ENCODE data around the gene NSUN2.

NSUN2 gene

GRCh38 chr5:6638236-6638635 lies 5.4 kb upstream of the NSUN2 start:
- no peaks in the 10 kb centered on the region for H3K4me1 ChIP-seq (ENCODE audit: control insufficient read depth, low read depth, low read length)
- H3K27ac ChIP-seq (ENCODE audit: low read length), result no peak overlapping the region
- H3K4me3 ChIP-seq (ENCODE audit: low read length), result no peak overlapping the region
- no peak overlapping the region for H3K9ac ChIP-seq (ENCODE audit: low read length)
- no peaks in the 10 kb centered on the region for H3K9me3 ChIP-seq (ENCODE audit: control insufficient read depth, low read depth, low read length)
- no peaks in the 10 kb centered on the region for H3K36me3 ChIP-seq (ENCODE audit: control insufficient read depth, low read depth, low read length)
- no peaks in the 10 kb centered on the region for H3K27me3 ChIP-seq (ENCODE audit: control insufficient read depth, insufficient read depth, low read length)

- Histone ChIP-seq H3K4me1 (ENCODE audit: control insufficient read depth, low read depth, low read length) (no peaks in the 10 kb centered on the region), H3K9me3 (ENCODE audit: control insufficient read depth, low read depth, low read length) (no peaks in the 10 kb centered on the region), H3K36me3 (ENCODE audit: control insufficient read depth, low read depth, low read length) (no peaks in the 10 kb centered on the region), H3K9ac (ENCODE audit: low read length) (no peak overlapping the region), H3K27me3 (ENCODE audit: control insufficient read depth, insufficient read depth, low read length) (no peaks in the 10 kb centered on the region), H3K4me3 (ENCODE audit: low read length) (no peak overlapping the region), H3K27ac (ENCODE audit: low read length) (no peak overlapping the region)
These were observed 4.7 kb upstream of the NSUN2 start for GRCh38 chr5:6637590-6637989.

GRCh38 chr5:6637022-6637421 lies 4.2 kb upstream of the NSUN2 start:
- no peaks in the 10 kb centered on the region for H3K36me3 ChIP-seq (ENCODE audit: control insufficient read depth, low read depth, low read length)
- no peaks in the 10 kb centered on the region for H3K27me3 ChIP-seq (ENCODE audit: control insufficient read depth, insufficient read depth, low read length)
- no peaks in the 10 kb centered on the region for H3K9me3 ChIP-seq (ENCODE audit: control insufficient read depth, low read depth, low read length)
- H3K4me1 ChIP-seq (ENCODE audit: control insufficient read depth, low read depth, low read length), result no peaks in the 10 kb centered on the region
- no peak overlapping the region for H3K9ac ChIP-seq (ENCODE audit: low read length)
- no peak overlapping the region for H3K4me3 ChIP-seq (ENCODE audit: low read length)
- no peak overlapping the region for H3K27ac ChIP-seq (ENCODE audit: low read length)

- Histone ChIP-seq H3K27me3 (ENCODE audit: control insufficient read depth, insufficient read depth, low read length) (no peaks in the 10 kb centered on the region), H3K4me1 (ENCODE audit: control insufficient read depth, low read depth, low read length) (no peaks in the 10 kb centered on the region), H3K4me3 (ENCODE audit: low read length) (no peak overlapping the region), H3K36me3 (ENCODE audit: control insufficient read depth, low read depth, low read length) (peaks cover 2% of the 10 kb centered on the region), H3K9ac (ENCODE audit: low read length) (no peak overlapping the region), H3K27ac (ENCODE audit: low read length) (no peak overlapping the region), H3K9me3 (ENCODE audit: control insufficient read depth, low read depth, low read length) (no peaks in the 10 kb centered on the region)
These were observed 3.4 kb upstream of the NSUN2 start for GRCh38 chr5:6636293-6636692.

- Histone ChIP-seq H3K4me3 (ENCODE audit: low read length) (peak overlapping the region; percentile 49), H3K36me3 (ENCODE audit: control insufficient read depth, low read depth, low read length) (peaks cover 14% of the 10 kb centered on the region), H3K27me3 (ENCODE audit: control insufficient read depth, insufficient read depth, low read length) (no peaks in the 10 kb centered on the region), H3K4me1 (ENCODE audit: control insufficient read depth, low read depth, low read length) (no peaks in the 10 kb centered on the region), H3K9me3 (ENCODE audit: control insufficient read depth, low read depth, low read length) (no peaks in the 10 kb centered on the region), H3K9ac (ENCODE audit: low read length) (no peak overlapping the region), H3K27ac (ENCODE audit: low read length) (no peak overlapping the region)
These were observed 2.1 kb upstream of the NSUN2 start for GRCh38 chr5:6634788-6635430.

- Histone ChIP-seq H3K9me3 (ENCODE audit: control insufficient read depth, low read depth, low read length) (no peaks in the 10 kb centered on the region), H3K9ac (ENCODE audit: low read length) (no peak overlapping the region), H3K27me3 (ENCODE audit: control insufficient read depth, insufficient read depth, low read length) (no peaks in the 10 kb centered on the region), H3K4me1 (ENCODE audit: control insufficient read depth, low read depth, low read length) (no peaks in the 10 kb centered on the region), H3K27ac (ENCODE audit: low read length) (no peak overlapping the region), H3K36me3 (ENCODE audit: control insufficient read depth, low read depth, low read length) (peaks cover 20% of the 10 kb centered on the region), H3K4me3 (ENCODE audit: low read length) (peak overlapping the region; percentile 87)
These were observed 1.5 kb upstream of the NSUN2 start for GRCh38 chr5:6634306-6634705.

GRCh38 chr5:6633469-6634245 lies 813 bp upstream of the NSUN2 start:
- Histone ChIP-seq H3K27me3 (ENCODE audit: control insufficient read depth, insufficient read depth, low read length) (no peaks in the 10 kb centered on the region), H3K9ac (ENCODE audit: low read length) (peak overlapping the region; percentile 88), H3K9me3 (ENCODE audit: control insufficient read depth, low read depth, low read length) (no peaks in the 10 kb centered on the region), H3K36me3 (ENCODE audit: control insufficient read depth, low read depth, low read length) (peaks cover 26% of the 10 kb centered on the region), H3K4me1 (ENCODE audit: control insufficient read depth, low read depth, low read length) (no peaks in the 10 kb centered on the region), H3K4me3 (ENCODE audit: low read length) (peak overlapping the region; percentile 87), H3K27ac (ENCODE audit: low read length) (no peak overlapping the region)

GRCh38 chr5:6632324-6632887 lies 438 bp downstream of the NSUN2 start:
- no peak overlapping the region for H3K27ac ChIP-seq (ENCODE audit: low read length)
- H3K36me3 ChIP-seq (ENCODE audit: control insufficient read depth, low read depth, low read length), result peaks cover 36% of the 10 kb centered on the region
- no peaks in the 10 kb centered on the region for H3K9me3 ChIP-seq (ENCODE audit: control insufficient read depth, low read depth, low read length)
- peak overlapping the region; percentile 87 for H3K4me3 ChIP-seq (ENCODE audit: low read length)
- H3K9ac ChIP-seq (ENCODE audit: low read length), result peak overlapping the region; percentile 88
- no peaks in the 10 kb centered on the region for H3K4me1 ChIP-seq (ENCODE audit: control insufficient read depth, low read depth, low read length)
- no peaks in the 10 kb centered on the region for H3K27me3 ChIP-seq (ENCODE audit: control insufficient read depth, insufficient read depth, low read length)

- Histone ChIP-seq H3K27ac (ENCODE audit: low read length) (no peak overlapping the region), H3K27me3 (ENCODE audit: control insufficient read depth, insufficient read depth, low read length) (no peaks in the 10 kb centered on the region), H3K4me1 (ENCODE audit: control insufficient read depth, low read depth, low read length) (no peaks in the 10 kb centered on the region), H3K9ac (ENCODE audit: low read length) (no peak overlapping the region), H3K4me3 (ENCODE audit: low read length) (peak overlapping the region; percentile 87), H3K9me3 (ENCODE audit: control insufficient read depth, low read depth, low read length) (no peaks in the 10 kb centered on the region), H3K36me3 (ENCODE audit: control insufficient read depth, low read depth, low read length) (peaks cover 45% of the 10 kb centered on the region)
These were observed 1.4 kb downstream of the NSUN2 start for GRCh38 chr5:6631441-6631840.

GRCh38 chr5:6626508-6626907 lies 6.3 kb downstream of the NSUN2 start:
- no peaks in the 10 kb centered on the region for H3K27me3 ChIP-seq (ENCODE audit: control insufficient read depth, insufficient read depth, low read length)
- peaks cover 88% of the 10 kb centered on the region for H3K36me3 ChIP-seq (ENCODE audit: control insufficient read depth, low read depth, low read length)

GRCh38 chr5:6623941-6624340 lies 8.9 kb downstream of the NSUN2 start:
- no peak overlapping the region for H3K4me3 ChIP-seq (ENCODE audit: low read length)
- H3K36me3 ChIP-seq (ENCODE audit: control insufficient read depth, low read depth, low read length), result peaks cover 86% of the 10 kb centered on the region
- H3K9ac ChIP-seq (ENCODE audit: low read length), result no peak overlapping the region
- H3K9me3 ChIP-seq (ENCODE audit: control insufficient read depth, low read depth, low read length), result no peaks in the 10 kb centered on the region
- H3K27ac ChIP-seq (ENCODE audit: low read length), result no peak overlapping the region
- no peaks in the 10 kb centered on the region for H3K27me3 ChIP-seq (ENCODE audit: control insufficient read depth, insufficient read depth, low read length)
- H3K4me1 ChIP-seq (ENCODE audit: control insufficient read depth, low read depth, low read length), result no peaks in the 10 kb centered on the region

More at GRCh38 chr5:6626508-6626907, 6.3 kb downstream of the NSUN2 start:
- H3K4me3 ChIP-seq (ENCODE audit: low read length), result no peak overlapping the region
- H3K9ac ChIP-seq (ENCODE audit: low read length), result no peak overlapping the region
- H3K27ac ChIP-seq (ENCODE audit: low read length), result no peak overlapping the region
- H3K4me1 ChIP-seq (ENCODE audit: control insufficient read depth, low read depth, low read length), result no peaks in the 10 kb centered on the region
- no peaks in the 10 kb centered on the region for H3K9me3 ChIP-seq (ENCODE audit: control insufficient read depth, low read depth, low read length)
